NCI-H2029 (cell line): ENCODE results near the gene CREG2.
"Not testable (repeated sequence)": the region's sequence is repeated elsewhere in the genome, so short reads cannot be mapped to it uniquely, and the experiment has no call there.

Experiments used
- DNase-seq: peaks from one replicate; lab custom pipeline; 2025; lab: John Stamatoyannopoulos, UW

The CREG2 gene

GRCh38 chr2:101372792-101373191 lies 14.5 kb downstream of the CREG2 start:
- DNase-seq, result no peak

DNA sequence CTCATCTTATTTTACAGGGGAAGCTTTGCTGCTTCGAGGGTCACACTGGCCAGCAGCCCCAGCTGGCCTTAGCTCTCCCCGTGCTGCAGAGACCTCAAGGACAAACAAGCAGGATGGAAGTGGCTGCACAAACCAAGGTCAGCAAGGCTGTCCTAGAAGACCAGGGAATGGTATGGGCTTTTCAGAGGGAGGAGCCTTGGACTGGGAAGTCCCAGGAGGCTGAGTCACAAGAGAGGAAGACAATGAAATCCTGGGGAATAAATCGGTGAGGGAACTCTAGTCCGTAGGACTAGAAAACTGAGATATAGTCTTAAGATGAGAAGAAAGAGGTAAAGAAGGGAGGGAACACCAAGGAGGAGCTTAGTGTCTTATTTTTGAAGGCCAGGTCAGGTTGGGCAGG lies 15.7 kb downstream of the CREG2 start:
- no peak for DNase-seq

GRCh38 chr2:101369100-101369499 lies 18.2 kb downstream of the CREG2 start:
- DNase-seq, result no peak

DNA sequence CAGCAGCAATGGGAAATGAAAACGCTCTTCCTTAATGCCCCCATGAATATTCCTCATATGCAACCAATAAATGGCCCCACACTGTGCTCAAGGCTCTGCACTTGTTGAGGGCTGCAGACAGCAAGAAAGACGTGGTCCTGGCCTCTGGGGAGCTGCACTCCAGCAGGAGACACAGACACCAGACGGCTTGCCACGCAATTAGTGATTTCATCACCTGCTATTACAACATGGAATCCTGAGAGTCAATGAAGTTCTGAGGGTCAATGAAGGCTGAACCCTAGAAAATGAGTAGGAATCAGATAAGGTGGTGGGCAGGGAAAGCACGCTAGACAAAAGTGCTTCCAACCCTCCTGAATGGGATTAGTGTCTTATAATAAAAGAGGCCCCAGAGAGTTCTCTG lies 18.9 kb downstream of the CREG2 start:
- DNase-seq, result no peak

DNA sequence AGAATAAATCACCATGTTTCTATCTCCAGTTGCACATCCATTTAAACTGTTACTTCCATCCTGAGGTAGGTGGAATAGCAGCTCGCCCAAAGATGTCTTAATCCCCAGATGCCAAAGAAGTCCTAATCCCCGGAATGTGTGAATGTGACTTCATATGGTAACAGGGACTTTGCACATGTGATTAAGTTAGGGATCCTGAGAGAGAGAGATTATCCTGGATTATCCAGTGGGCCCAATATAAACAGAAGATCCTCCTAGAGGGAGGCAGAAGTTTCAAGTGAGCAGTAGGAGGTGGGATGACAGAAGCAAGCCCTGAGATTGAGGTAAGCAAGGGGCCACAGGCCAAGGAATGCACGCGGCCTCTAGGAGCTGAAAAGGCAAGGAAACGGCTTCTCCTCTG lies 19.8 kb downstream of the CREG2 start:
- no peak for DNase-seq

GRCh38 chr2:101364878-101365277 lies 22.4 kb downstream of the CREG2 start:
- DNase-seq, result no peak

- DNase-seq, result no peak
These were observed 24.5 kb downstream of the CREG2 start for GRCh38 chr2:101362777-101363176.

GRCh38 chr2:101362316-101362715 lies 25.0 kb downstream of the CREG2 start:
- no peak for DNase-seq

GRCh38 chr2:101361522-101361921 lies 25.8 kb downstream of the CREG2 start:
- DNase-seq, result no peak

- no peak for DNase-seq
These were observed 26.2 kb downstream of the CREG2 start for GRCh38 chr2:101361121-101361520.

DNA sequence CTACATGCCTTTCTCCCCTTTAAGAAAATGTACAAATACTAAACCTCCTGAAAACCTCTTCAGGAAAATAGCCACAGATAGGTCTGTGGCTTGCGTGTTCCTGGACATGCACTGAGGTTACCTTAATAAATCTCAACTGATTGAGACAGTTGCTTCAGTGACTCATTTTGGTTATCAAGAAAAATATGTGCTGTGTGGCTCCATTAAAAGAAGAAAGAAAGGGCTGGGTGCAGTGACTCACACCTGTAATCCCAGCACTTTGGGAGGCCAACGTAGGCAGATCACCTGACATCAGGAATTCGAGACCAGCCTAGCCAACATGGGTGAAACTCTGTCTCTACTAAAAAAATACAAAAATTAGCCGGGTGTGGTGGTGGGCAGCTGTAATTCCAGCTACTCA lies 27.1 kb downstream of the CREG2 start:
- DNase-seq, result no peak

DNA sequence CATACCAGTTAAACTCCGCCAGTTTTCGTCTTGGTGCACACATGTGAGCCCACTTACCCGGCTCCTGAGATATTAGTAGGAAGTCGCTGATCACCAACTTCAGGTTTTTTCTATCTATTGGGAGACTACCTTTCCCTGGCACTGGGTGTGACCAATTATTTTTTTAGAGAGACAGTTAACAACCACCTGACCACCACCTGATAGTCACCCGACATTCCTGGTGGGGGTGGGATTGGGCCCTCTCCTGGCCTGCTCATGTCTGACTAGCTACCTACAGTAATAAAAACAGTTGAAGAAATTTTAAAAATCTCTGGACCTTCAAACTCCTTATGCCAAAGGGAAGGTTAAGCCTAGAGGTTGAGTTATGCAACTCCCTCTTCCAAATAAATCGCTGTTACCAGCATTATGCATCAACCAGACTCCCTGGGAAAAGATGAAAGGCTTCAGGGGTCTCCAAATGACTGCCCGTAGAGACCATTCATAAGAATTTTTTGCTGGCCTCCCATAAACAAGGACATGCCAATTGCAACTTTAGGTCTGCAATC lies 27.8 kb downstream of the CREG2 start:
- DNase-seq, result no peak

GRCh38 chr2:101357376-101357775 lies 29.9 kb downstream of the CREG2 start:
- DNase-seq, result no peak

GRCh38 chr2:101356521-101356920 lies 30.8 kb downstream of the CREG2 start:
- DNase-seq, result no peak

GRCh38 chr2:101356055-101356454 lies 31.2 kb downstream of the CREG2 start:
- no peak for DNase-seq

GRCh38 chr2:101355401-101356054 lies 31.8 kb downstream of the CREG2 start:
- no peak for DNase-seq

DNA sequence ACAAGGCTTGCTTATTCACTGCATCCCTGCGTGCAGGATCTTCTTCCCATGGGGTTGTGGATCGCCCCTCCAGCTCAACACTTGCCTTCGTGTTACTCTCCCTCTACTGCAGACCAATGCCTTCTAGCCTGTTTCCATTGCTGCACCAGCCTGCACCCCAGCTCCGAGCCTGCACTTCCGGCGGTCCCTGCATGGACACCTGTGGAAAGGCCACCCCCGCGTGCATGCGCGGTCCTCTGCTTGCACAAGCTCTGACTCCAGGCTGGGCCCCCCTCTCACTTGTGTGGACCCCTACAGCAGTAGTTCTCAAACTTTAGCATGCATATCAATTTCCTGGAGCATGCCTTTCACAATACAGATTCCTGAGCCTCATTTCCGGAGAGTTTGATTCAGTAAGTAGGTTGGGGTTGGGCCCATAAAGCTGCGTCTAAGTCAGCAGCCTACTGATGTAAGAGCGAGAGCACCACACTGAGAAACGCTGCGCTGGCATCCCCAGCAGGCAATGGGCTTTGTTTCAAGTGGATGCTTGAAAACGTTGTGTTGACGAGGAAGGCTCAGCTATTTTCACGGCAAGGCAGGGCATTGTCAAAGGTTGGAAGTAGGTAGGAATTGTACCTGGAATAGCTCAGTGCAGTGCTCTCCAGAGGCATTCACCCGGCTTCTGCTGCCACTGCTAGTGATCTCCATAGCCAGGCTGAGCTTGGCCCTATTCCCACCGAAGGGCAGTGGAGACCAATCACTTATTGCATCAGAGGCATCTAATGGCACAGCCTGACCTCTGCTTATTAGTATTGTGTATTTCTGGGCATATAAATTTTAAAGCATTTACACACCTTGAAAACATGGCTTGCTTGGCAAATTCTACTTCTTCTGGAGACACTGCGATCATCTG lies 32.6 kb downstream of the CREG2 start:
- DNase-seq, result no peak

DNA sequence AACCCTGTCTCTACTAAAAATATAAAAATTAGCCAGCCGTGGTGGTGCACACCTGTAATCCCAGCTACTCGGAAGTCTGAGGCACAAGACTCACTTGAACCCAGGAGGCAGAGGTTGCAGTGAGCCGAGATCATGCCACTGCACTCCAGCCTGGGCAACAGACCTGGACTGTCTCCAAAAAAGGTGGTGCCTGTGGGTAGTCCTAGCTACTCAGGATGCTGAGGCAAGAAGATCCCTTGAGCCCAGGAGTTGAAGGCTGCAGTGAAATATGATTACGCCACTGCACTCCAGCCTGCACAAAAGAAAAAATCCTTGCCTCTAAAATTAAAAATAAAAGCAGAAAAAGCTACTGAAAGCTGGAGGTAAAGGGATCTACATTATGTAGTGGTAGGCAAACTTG lies 34.7 kb downstream of the CREG2 start:
- DNase-seq, result not testable (repeated sequence)

DNA sequence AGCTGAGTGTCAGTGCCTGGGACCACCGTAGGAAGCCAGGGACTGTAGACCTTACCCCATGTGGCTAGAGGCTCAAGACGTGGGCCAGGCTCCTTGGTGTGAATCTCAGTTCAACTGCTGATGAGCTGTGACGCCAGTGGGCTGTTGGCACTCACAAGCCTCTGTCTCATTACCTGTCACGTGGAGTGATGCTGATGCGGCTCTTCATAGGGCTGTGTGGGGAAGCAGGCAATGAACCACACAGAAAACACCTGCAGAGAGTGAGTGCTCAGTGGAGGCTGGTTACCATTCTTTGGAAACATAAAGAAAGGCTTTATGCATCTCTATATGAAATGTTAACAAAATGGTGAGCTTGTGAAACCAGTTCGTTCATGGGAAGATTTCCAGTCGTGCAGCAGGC lies 36.1 kb downstream of the CREG2 start:
- no peak for DNase-seq

- DNase-seq, result no peak
These were observed 37.2 kb downstream of the CREG2 start for GRCh38 chr2:101349893-101350662.

DNA sequence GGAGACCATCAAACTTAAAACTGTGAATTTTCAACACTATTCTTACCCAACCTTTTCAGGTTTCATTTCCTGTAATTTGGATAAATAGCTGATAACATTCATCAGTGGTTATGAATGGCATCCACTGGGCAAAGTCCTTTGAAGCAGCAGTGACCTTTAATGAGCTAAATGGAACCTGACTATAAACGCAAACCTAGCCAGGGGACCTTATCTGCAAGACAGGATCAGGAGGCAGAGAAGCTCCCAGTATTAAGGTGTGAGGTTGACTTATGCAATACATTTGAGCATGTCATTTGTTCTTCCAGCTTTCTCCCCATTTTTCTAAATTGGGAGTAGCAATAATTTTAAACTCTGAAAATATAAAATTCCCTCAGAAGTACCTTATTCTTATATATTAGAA lies 38.4 kb downstream of the CREG2 start:
- no peak for DNase-seq

DNA sequence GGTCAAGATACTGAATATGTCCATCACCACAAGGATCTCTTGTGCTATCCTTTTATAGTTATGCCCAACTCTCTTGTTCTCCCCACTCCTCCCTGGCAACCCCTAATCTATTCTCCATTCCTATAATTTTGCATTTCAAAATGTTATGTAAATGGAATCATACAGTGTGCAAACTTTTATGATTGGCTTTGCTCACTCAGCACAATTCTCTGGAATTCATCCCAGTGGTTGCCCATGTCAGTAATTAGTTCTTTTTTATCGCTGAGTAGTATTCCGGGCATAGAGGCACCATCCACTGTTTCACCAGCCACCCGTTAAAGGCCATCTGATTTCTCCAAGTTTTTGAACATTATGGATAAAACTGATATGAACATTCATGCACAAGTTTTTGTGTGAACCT lies 40.4 kb downstream of the CREG2 start:
- no peak for DNase-seq

GRCh38 chr2:101344137-101344536 lies 43.2 kb downstream of the CREG2 start:
- no peak for DNase-seq
